Neutrophil (primary cell): ENCODE measurements around the gene SNX9.

Experiments
- H3K27ac ChIP-seq: fragments of 200-600 bp; sonication (generic); 2 replicates; pipeline ENCODE4 v1.5.1; 2016; ENCODE audit warnings: mild to moderate bottlenecking, moderate library complexity
- H3K27me3 ChIP-seq: fragments of 200-600 bp; sonication (generic); 2 replicates; pipeline ENCODE4 v1.6.0; 2016; ENCODE audit warnings: mild to moderate bottlenecking
- H3K36me3 ChIP-seq: fragments of 200-600 bp; sonication (generic); 2 replicates; pipeline ENCODE4 v1.5.1; 2017
- H3K4me1 ChIP-seq, 2 experiments: fragments of 200-600 bp in 1 of 2; sonication (generic) in 1 of 2; 1 replicate in 1 of 2; 2 replicates in 1 of 2; pipeline versions ENCODE4 v1.5.1 to v1.6.1; 2013 to 2016; ENCODE audit warnings: low read depth in 1 of 2, low read length in 1 of 2, mild to moderate bottlenecking in 1 of 2, moderate library complexity in 1 of 2; ENCODE audit not compliant: control insufficient read depth in 1 of 2, insufficient read depth in 1 of 2
- H3K4me3 ChIP-seq, 2 experiments: fragments of 200-600 bp in 1 of 2; sonication (generic) in 1 of 2; 1 replicate in 1 of 2; 2 replicates in 1 of 2; pipeline ENCODE4 v1.5.1; 2013 to 2016; ENCODE audit warnings: low read depth in 1 of 2, low read length in 1 of 2, mild to moderate bottlenecking in 1 of 2, moderate library complexity in 1 of 2
- H3K9me3 ChIP-seq: fragments of 200-600 bp; sonication (generic); 2 replicates; pipeline ENCODE4 v1.5.1; 2016
- TF ChIP-seq, protein P1 (sequence below): fragments of 200-600 bp; sonication (generic); IDR thresholded peaks from 2 replicates; pipeline ENCODE4 v1.5.1; 2016; ENCODE audit warnings: antibody characterized with exemption

The SNX9 gene

GRCh38 chr6:157981395-157982101 lies 158.5 kb downstream of the SNX9 start, which contains the start of gene SYNJ2:
TSS of gene SYNJ2 (plus strand) at chr6:157981863. CDS start at chr6:157981962, 99 bp downstream.
- H3K36me3 ChIP-seq, result no peaks in the 10 kb centered on the region
- TF ChIP-seq, protein P1, sequence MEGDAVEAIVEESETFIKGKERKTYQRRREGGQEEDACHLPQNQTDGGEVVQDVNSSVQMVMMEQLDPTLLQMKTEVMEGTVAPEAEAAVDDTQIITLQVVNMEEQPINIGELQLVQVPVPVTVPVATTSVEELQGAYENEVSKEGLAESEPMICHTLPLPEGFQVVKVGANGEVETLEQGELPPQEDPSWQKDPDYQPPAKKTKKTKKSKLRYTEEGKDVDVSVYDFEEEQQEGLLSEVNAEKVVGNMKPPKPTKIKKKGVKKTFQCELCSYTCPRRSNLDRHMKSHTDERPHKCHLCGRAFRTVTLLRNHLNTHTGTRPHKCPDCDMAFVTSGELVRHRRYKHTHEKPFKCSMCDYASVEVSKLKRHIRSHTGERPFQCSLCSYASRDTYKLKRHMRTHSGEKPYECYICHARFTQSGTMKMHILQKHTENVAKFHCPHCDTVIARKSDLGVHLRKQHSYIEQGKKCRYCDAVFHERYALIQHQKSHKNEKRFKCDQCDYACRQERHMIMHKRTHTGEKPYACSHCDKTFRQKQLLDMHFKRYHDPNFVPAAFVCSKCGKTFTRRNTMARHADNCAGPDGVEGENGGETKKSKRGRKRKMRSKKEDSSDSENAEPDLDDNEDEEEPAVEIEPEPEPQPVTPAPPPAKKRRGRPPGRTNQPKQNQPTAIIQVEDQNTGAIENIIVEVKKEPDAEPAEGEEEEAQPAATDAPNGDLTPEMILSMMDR, result peak; percentile 45
- H3K27me3 ChIP-seq, result peaks cover 6% of the 10 kb centered on the region
- no peaks in the 10 kb centered on the region for H3K9me3 ChIP-seq
- H3K4me3 ChIP-seq, result peak within 1 kb of the TSS; percentile 71 to 88
- peak within 1 kb of the TSS; percentile 66 for H3K27ac ChIP-seq
- H3K4me1 ChIP-seq, result peaks cover 38 to 54% of the 10 kb centered on the region in 2 experiments

DNA sequence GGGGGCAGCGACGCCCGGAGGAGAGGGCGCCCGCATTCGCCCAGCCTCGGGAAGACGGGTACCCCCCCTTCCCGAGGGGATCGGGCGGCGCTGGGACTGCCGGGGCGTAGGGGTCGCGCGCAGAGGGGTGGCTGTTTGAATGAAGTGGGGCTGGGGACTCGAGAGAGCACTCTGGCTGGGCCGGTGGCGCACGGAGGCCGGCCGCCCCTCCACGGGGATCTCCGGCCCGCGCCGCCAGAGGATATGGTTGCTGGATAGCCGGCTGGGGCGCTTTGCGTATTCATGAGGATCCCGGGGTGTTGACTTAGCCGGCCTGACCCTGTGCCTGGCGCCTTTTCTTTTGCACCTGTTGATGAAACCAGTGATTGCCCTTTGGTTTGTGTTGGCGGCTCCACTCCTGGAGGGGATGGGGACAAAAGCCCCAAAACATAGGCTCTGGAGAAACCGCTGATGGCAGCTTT lies 159.1 kb downstream of the SNX9 start:
- Histone ChIP-seq H3K4me3 (peak overlapping the region; percentile 71 to 88), H3K4me1 (peaks cover 38 to 54% of the 10 kb centered on the region in 2 experiments), H3K27ac (peak overlapping the region; percentile 66), H3K27me3 (peaks cover 6% of the 10 kb centered on the region), H3K36me3 (no peaks in the 10 kb centered on the region), H3K9me3 (no peaks in the 10 kb centered on the region)
- TF ChIP-seq, protein P1, result no peak

DNA sequence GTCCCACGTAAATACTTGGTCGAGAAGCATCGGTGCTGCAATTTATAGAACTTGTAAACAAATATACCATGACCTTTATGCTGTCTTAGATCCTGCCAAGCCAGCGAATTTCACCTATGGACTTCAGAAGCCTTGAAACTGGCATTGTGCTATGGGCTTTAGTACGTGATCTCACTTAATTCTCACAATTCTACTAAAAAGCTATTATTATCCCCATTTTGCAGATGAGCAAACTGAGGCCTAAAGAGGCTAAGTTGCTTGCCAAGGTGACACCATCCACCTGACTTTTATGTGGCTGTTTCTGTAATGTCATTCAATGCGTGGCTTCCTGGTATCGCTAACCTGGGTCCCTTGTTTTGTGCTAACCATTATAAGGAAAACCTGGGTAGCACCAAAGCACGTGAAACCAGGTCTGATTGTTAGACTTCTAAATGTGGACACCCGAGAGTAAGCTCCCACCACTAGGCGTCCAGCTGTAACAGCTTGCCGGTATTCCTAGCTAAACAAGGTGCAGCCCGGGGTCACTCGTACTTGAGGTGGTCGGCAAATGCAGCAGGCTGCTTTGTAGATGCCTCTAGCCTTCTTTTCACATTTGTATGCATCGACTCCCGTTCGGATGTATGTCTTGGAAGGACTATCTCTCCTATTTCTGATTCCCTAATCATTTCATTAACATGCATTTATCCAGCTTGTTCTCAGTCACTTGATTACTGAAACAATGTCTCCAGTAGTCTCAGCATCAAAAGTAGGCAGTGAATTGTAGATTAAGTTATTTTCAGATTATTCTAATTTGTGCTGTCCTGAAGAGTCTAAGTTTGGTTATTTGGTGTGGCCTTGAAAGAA lies 159.7 kb downstream of the SNX9 start:
- peaks cover 6% of the 10 kb centered on the region for H3K27me3 ChIP-seq
- H3K36me3 ChIP-seq, result no peaks in the 10 kb centered on the region
- H3K4me1 ChIP-seq, result peaks cover 38 to 48% of the 10 kb centered on the region in 2 experiments
- peak overlapping the region; percentile 71 to 88 for H3K4me3 ChIP-seq
- TF ChIP-seq, protein P1, result no peak
- no peak overlapping the region for H3K27ac ChIP-seq
- no peaks in the 10 kb centered on the region for H3K9me3 ChIP-seq

DNA sequence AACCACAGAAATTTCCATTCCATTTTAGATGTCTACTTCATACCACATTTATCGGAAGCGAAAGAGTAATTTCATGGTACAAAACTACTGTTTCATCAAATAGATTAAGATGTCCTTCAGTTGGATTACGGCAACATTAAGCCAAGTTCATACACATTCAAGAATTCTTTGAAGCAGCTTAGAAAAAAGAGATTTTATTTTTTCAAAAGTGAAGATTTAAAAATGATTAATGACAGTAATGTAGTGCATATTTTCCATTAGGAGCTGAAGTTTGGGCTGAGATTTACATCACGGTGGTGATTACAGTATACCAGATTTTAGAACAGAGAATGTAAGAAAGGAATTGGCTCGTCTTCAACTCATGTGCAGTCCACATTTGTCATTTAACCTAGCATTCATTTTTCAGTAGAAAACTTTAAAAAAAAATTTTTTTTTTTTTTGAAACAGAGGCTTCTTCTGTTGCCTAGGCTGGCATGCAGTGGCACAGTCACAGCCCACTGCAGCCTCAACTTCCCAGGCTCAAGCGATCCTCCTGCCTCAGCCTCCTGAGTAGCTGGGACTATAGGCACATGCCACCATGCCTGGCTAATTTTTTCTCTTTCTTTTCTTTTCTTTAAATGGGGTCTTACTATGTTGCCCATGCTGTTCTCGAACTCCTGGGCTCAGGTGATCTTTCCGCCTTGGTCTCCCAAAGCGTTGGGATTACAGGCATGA lies 160.5 kb downstream of the SNX9 start:
- Histone ChIP-seq H3K36me3 (no peaks in the 10 kb centered on the region), H3K27me3 (peaks cover 6% of the 10 kb centered on the region), H3K4me3 (no peak overlapping the region), H3K9me3 (no peaks in the 10 kb centered on the region), H3K4me1 (peaks cover 36 to 41% of the 10 kb centered on the region in 2 experiments), H3K27ac (no peak overlapping the region)
- TF ChIP-seq, protein P1, result no peak

DNA sequence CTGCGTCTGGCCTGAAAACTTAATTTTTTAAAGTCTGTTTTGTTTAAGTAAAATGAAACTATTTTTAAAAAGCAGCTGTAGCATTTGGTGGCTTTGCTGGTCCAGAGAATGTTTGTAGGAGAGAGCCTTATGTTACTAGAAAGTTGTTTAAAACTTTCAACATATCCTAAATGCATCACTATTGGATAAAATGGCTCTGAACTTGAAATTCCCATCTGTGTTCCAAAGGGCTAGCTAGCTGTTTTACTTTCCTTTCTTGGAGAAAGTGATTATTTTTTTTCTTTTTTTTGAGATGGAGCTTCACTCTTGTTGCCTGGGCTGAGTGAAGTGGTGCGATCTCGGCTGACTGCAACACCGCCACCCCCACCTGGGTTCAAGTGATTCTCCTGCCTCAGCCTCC lies 161.1 kb downstream of the SNX9 start:
- H3K4me3 ChIP-seq, result no peak overlapping the region
- peaks cover 32 to 36% of the 10 kb centered on the region in 2 experiments for H3K4me1 ChIP-seq
- H3K36me3 ChIP-seq, result no peaks in the 10 kb centered on the region
- TF ChIP-seq, protein P1, result no peak
- H3K27ac ChIP-seq, result no peak overlapping the region
- H3K27me3 ChIP-seq, result peaks cover 6% of the 10 kb centered on the region
- no peaks in the 10 kb centered on the region for H3K9me3 ChIP-seq
